WTC11 (cell line): Measurements from ENCODE around the gene TTC14.

ENCODE experiments used
- ATF2 ChIP-seq: sonication (generic); formaldehyde crosslinking; IDR thresholded peaks from 2 replicates; pipeline ENCODE4 v1.8.1; 2022; ENCODE audit warnings: low read depth, missing genetic modification reagents, borderline replicate concordance
- CREM ChIP-seq: sonication (generic); formaldehyde crosslinking; IDR thresholded peaks from 2 replicates; pipeline ENCODE4 v1.8.1; 2022; ENCODE audit warnings: mild to moderate bottlenecking, missing genetic modification reagents, moderate library complexity
- CTCF ChIP-seq: fragments of 200-600 bp; IDR thresholded peaks from 2 replicates; pipeline ENCODE4 v1.8.0; 2022; ENCODE audit warnings: antibody characterized with exemption
- E2F1 ChIP-seq: sonication (generic); formaldehyde crosslinking; IDR thresholded peaks from 2 replicates; pipeline ENCODE4 v1.8.0; 2022; ENCODE audit warnings: mild to moderate bottlenecking, missing genetic modification reagents
- IRF2 ChIP-seq: sonication (generic); formaldehyde crosslinking; IDR thresholded peaks from 2 replicates; pipeline ENCODE4 v1.8.0; 2022; ENCODE audit warnings: low read depth, missing genetic modification reagents, borderline replicate concordance
- JAZF1 ChIP-seq: fragments of 250-450 bp; sonication (Bioruptor Pico); IDR thresholded peaks from 2 replicates; pipeline ENCODE4 v1.9.0; 2021; ENCODE audit warnings: moderate library complexity, mild to moderate bottlenecking, inconsistent platforms
- JUN ChIP-seq: sonication (generic); formaldehyde crosslinking; IDR thresholded peaks from 2 replicates; pipeline ENCODE4 v1.8.0; 2023; ENCODE audit warnings: mild to moderate bottlenecking, missing genetic modification reagents
- MLX ChIP-seq: sonication (generic); formaldehyde crosslinking; IDR thresholded peaks from 2 replicates; pipeline ENCODE4 v1.8.1; 2023; ENCODE audit warnings: mild to moderate bottlenecking, missing genetic modification reagents, moderate library complexity
- MYBL2 ChIP-seq: sonication (generic); formaldehyde crosslinking; IDR thresholded peaks from 2 replicates; pipeline ENCODE4 v1.8.1; 2023; ENCODE audit warnings: mild to moderate bottlenecking, moderate library complexity, missing genetic modification reagents
- NFYB ChIP-seq: sonication (generic); formaldehyde crosslinking; conservative IDR thresholded peaks from 2 replicates; pipeline ENCODE4 v1.8.0; 2022; ENCODE audit warnings: low read depth, missing genetic modification reagents
- NR1H2 ChIP-seq: sonication (generic); formaldehyde crosslinking; IDR thresholded peaks from 2 replicates; pipeline ENCODE4 v1.9.0; 2021; ENCODE audit warnings: mild to moderate bottlenecking, moderate library complexity, missing genetic modification reagents
- SMAD4 ChIP-seq: sonication (generic); formaldehyde crosslinking; IDR thresholded peaks from 2 replicates; pipeline ENCODE4 v1.8.0; 2022; ENCODE audit warnings: mild to moderate bottlenecking, missing genetic modification reagents
- USF1 ChIP-seq: sonication (generic); formaldehyde crosslinking; IDR thresholded peaks from 2 replicates; pipeline ENCODE4 v1.8.0; 2022; ENCODE audit warnings: mild to moderate bottlenecking, missing genetic modification reagents

- TF ChIP-seq CTCF = no peak
- no peak for TF ChIP-seq CREM
- no peak for TF ChIP-seq NR1H2 (CRISPR knock-in tag)
- TF ChIP-seq SMAD4 = no peak
- TF ChIP-seq IRF2 (CRISPR knock-in tag) = no peak
- TF ChIP-seq MLX (CRISPR knock-in tag) = no peak
- TF ChIP-seq E2F1 (CRISPR knock-in tag) = no peak
- no peak for TF ChIP-seq ATF2
- TF ChIP-seq USF1 = no peak
- no peak for TF ChIP-seq JAZF1
- TF ChIP-seq NFYB = no peak
- TF ChIP-seq MYBL2 (CRISPR knock-in tag) = no peak
- no peak for TF ChIP-seq JUN (CRISPR knock-in tag)
Observed at GRCh38 chr3:180619723-180620122, 17.8 kb downstream of the TTC14 start.
